A673 (cell line): ENCODE measurements around the gene PCBP4. TPM values are rescaled to one million over a fixed set of nuclear protein-coding genes. Genes with fewer than 3 reads are reported as not detected.

Source experiments
- BruUV-seq: library from RNA; stranded (reverse); fragments of 400-500 nt; replicated peaks from 2 replicates; lab custom pipeline; 2021; lab: Mats Ljungman, UMichigan
- CTCF ChIA-PET: fragments of 300-600 bp; sonication (Branson Sonifier 250); formaldehyde crosslinking; loops from one replicate; lab custom pipeline; 2022; ENCODE audit warnings: antibody characterized with exemption; lab: Charles Lee
- POLR2A ChIA-PET: fragments of 300-600 bp; sonication (Branson Sonifier 250); formaldehyde crosslinking; loops from one replicate; lab custom pipeline; 2022; ENCODE audit warnings: antibody characterized with exemption; ENCODE audit not compliant: low non-redundant PET; lab: Charles Lee
- DNase-seq: peaks from one replicate; pipeline ENCODE4 v3.0.0-alpha.2; 2015; ENCODE audit warnings: low spot score
- H3K27ac ChIP-seq: fragments of 200-600 bp; sonication (generic); 2 replicates; pipeline ENCODE4 v1.5.1; 2016; ENCODE audit warnings: mixed run types, low read depth, mild to moderate bottlenecking, mixed read lengths, antibody characterized with exemption, low read length; ENCODE audit not compliant: poor library complexity, severe bottlenecking
- H3K27me3 ChIP-seq: fragments of 200-600 bp; sonication (generic); replicated peaks from 2 replicates; pipeline ENCODE4 v1.6.1; 2017; ENCODE audit warnings: mixed run types, low read depth, mild to moderate bottlenecking, mixed read lengths, antibody characterized with exemption, low read length; ENCODE audit not compliant: insufficient read depth, poor library complexity
- H3K36me3 ChIP-seq: fragments of 200-600 bp; sonication (generic); 2 replicates; pipeline ENCODE4 v1.6.1; 2016; ENCODE audit warnings: mixed run types, mild to moderate bottlenecking, mixed read lengths, antibody characterized with exemption, low read length; ENCODE audit not compliant: insufficient read depth, poor library complexity, severe bottlenecking
- H3K4me1 ChIP-seq: fragments of 200-600 bp; sonication (generic); 2 replicates; pipeline ENCODE4 v1.6.1; 2017; ENCODE audit warnings: mixed run types, mild to moderate bottlenecking, mixed read lengths, antibody characterized with exemption, low read length; ENCODE audit not compliant: insufficient read depth, poor library complexity, severe bottlenecking
- H3K4me3 ChIP-seq: fragments of 200-600 bp; sonication (generic); 2 replicates; pipeline ENCODE4 v1.5.1; 2016; ENCODE audit warnings: low read depth, mixed run types, mild to moderate bottlenecking, mixed read lengths, low read length; ENCODE audit not compliant: poor library complexity, severe bottlenecking
- H3K9me3 ChIP-seq: fragments of 200-600 bp; sonication (generic); 2 replicates; pipeline ENCODE4 v1.6.1; 2016; ENCODE audit warnings: mixed run types, low read depth, mild to moderate bottlenecking, mixed read lengths, antibody characterized with exemption, low read length; ENCODE audit not compliant: poor library complexity, severe bottlenecking
- EZH2 ChIP-seq: fragments of 200-600 bp; sonication (generic); IDR thresholded peaks from 2 replicates; pipeline ENCODE4 v1.6.1; 2017; ENCODE audit warnings: borderline replicate concordance, low read depth, mild to moderate bottlenecking, mixed read lengths, antibody characterized with exemption, low read length; ENCODE audit not compliant: poor library complexity, severe bottlenecking
- intact Hi-C: fragments of 100-400 bp; cut with micrococcal nuclease; formaldehyde crosslinking; loops from one replicate; pipeline ENCODE4 v1.10.0; 2022; ENCODE audit not compliant: unreplicated experiment
- total RNA-seq: library from RNA; stranded (reverse); gene quantifications from 2 replicates; pipeline ENCODE4 v1.2.3, GENCODE V29; 2021
- TF ChIP-seq, protein P1 (sequence below): fragments of 300-800, 200-600 bp; sonication (generic); conservative IDR thresholded peaks from 2 replicates; pipeline ENCODE4 v1.5.1; 2017; ENCODE audit warnings: low read depth, mild to moderate bottlenecking, antibody characterized with exemption, low read length, moderate library complexity, mixed read lengths

The PCBP4 gene
- total RNA-seq, 1 experiment from 2014 or later = 5.3 TPM

DNA sequence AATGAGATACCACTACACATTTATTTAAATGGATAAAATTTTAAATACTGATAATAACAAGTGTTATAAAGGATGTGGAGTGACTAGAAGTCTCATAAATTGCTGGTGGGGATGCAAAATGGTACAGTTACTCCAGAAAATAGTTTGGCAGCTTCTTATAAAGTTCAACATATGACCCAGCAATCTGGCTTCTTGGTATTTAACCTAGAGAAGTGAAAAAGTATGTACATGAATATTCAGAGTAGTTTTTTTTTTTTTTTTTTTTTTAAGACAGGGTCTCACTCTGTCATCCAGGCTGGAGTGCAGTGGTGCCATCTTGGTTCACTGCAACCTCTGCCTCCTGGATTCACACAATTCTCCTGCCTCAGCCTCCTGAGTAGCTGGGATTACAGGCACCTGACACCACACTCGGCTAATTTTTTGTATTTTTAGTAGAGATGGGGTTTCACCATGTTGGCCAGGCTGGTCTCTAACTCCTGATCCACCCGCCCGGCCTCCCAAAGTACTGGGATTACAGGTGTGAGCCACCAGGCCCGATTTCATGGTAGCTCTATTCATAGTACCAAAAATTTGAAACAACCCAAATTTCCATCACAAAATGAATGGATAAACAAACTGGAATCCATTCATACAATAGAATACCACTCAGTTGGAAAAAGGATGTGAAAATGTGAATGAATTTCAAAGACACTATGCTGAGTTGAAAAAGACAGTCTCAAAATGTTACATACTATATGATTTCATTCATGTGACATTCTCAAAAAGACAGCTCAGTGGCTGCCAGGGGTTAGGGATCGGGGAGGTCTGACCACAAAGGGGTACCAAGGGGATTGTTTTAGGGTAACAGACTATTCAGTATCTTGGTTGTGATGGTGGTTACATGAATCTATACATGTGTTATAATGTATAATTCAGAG lies 39.9 kb downstream of the PCBP4 start:
- no peaks in the 10 kb centered on the region for H3K9me3 ChIP-seq
- no TSS peak for BruUV-seq
- no peaks in the 10 kb centered on the region for H3K27me3 ChIP-seq
- no peak for DNase-seq
- TF ChIP-seq EZH2 = no peak
- TF ChIP-seq, protein P1, sequence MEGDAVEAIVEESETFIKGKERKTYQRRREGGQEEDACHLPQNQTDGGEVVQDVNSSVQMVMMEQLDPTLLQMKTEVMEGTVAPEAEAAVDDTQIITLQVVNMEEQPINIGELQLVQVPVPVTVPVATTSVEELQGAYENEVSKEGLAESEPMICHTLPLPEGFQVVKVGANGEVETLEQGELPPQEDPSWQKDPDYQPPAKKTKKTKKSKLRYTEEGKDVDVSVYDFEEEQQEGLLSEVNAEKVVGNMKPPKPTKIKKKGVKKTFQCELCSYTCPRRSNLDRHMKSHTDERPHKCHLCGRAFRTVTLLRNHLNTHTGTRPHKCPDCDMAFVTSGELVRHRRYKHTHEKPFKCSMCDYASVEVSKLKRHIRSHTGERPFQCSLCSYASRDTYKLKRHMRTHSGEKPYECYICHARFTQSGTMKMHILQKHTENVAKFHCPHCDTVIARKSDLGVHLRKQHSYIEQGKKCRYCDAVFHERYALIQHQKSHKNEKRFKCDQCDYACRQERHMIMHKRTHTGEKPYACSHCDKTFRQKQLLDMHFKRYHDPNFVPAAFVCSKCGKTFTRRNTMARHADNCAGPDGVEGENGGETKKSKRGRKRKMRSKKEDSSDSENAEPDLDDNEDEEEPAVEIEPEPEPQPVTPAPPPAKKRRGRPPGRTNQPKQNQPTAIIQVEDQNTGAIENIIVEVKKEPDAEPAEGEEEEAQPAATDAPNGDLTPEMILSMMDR = no peak
- intact Hi-C loops = no loop called here
- CTCF ChIA-PET = no interaction called here
- H3K27ac ChIP-seq = no peak overlapping the region
- no peak overlapping the region for H3K4me3 ChIP-seq
- no peaks in the 10 kb centered on the region for H3K4me1 ChIP-seq
- no peaks in the 10 kb centered on the region for H3K36me3 ChIP-seq
- POLR2A ChIA-PET = no interaction called here

GRCh38 chr3:51921081-51921578 lies 46.1 kb downstream of the PCBP4 start:
- no peaks in the 10 kb centered on the region for H3K4me1 ChIP-seq
- H3K27ac ChIP-seq = no peak overlapping the region
- ChIA-PET POLR2A (no interaction called here), CTCF (no interaction called here)
- H3K4me3 ChIP-seq = no peak overlapping the region
- H3K27me3 ChIP-seq = no peaks in the 10 kb centered on the region
- no peaks in the 10 kb centered on the region for H3K36me3 ChIP-seq
- no peaks in the 10 kb centered on the region for H3K9me3 ChIP-seq
- TF ChIP-seq EZH2 = no peak
- TF ChIP-seq, protein P1 = no peak
- intact Hi-C loops = no loop called here
- no peak for DNase-seq
- no TSS peak for BruUV-seq

- H3K36me3 ChIP-seq = no peaks in the 10 kb centered on the region
- no TSS peak for BruUV-seq
Measured at GRCh38 chr3:51916418-51916817, 50.8 kb downstream of the PCBP4 start.

More at GRCh38 chr3:51916418-51916817, 50.8 kb downstream of the PCBP4 start:
- CTCF ChIA-PET = no interaction called here
- POLR2A ChIA-PET = no interaction called here
- DNase-seq = no peak
- no peak overlapping the region for H3K4me3 ChIP-seq
- H3K27me3 ChIP-seq = no peaks in the 10 kb centered on the region
- TF ChIP-seq, protein P1 = no peak
- TF ChIP-seq EZH2 = no peak
- H3K4me1 ChIP-seq = no peaks in the 10 kb centered on the region
- no peak overlapping the region for H3K27ac ChIP-seq
- H3K9me3 ChIP-seq = no peaks in the 10 kb centered on the region
- intact Hi-C loops = no loop called here
